Muscle of arm (tissue), 12 donors: ENCODE data around the gene MTHFSD. TPM values are rescaled to one million over a fixed set of nuclear protein-coding genes. Genes with fewer than 3 reads are reported as not detected.

Source experiments
- DNase-seq: peaks from one replicate; pipeline ENCODE4 v3.0.0-alpha.2; 2013
- polyA plus RNA-seq, 12 donors: library from polyadenylated mRNA; unstranded; fragments of 120-200 nt; gene quantifications; one replicate each; pipeline ENCODE4 v1.2.1, GENCODE V29; 2013; ENCODE audit not compliant: insufficient read length in 12 of 12

MTHFSD gene
- polyA plus RNA-seq, 12 donors = 11.1 to 21.2 (median 13.1) TPM; not detected in 2

- no peak for DNase-seq
Observed at GRCh38 chr16:86531641-86532525, 23.2 kb downstream of the MTHFSD start.

- DNase-seq = peak; percentile 70
Observed at GRCh38 chr16:86531191-86531545, 23.9 kb downstream of the MTHFSD start.

- DNase-seq = no peak
Observed at GRCh38 chr16:86530251-86531190, 24.5 kb downstream of the MTHFSD start.

- DNase-seq = no peak
Observed at GRCh38 chr16:86529160-86529559, 25.9 kb downstream of the MTHFSD start.

GRCh38 chr16:86528061-86528929 is 26.7 kb downstream of the MTHFSD start:
- no peak for DNase-seq

- no peak for DNase-seq
Observed at GRCh38 chr16:86527366-86527765, 27.7 kb downstream of the MTHFSD start.

- no peak for DNase-seq
Observed at GRCh38 chr16:86525696-86526095, 29.3 kb downstream of the MTHFSD start.

DNA sequence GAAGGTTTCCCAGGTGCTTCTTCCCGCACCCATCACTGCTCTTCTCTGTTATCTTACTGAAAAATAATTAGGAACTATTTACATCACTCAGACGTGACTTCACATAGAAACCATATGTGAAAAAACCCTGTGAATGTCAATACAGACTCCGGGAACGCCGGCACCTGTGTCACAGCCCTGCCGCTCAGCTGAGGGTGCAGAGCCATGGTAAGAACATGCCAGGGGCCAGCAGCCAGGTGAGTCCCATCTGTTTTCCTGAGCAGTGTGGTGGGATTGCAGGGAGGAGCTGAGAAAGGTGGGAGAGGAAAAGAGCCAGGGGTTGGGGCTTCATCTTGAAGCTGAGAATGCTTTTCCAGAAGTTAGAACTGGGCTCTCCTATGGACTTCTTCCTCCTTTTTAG is 31.0 kb downstream of the MTHFSD start:
- no peak for DNase-seq

DNA sequence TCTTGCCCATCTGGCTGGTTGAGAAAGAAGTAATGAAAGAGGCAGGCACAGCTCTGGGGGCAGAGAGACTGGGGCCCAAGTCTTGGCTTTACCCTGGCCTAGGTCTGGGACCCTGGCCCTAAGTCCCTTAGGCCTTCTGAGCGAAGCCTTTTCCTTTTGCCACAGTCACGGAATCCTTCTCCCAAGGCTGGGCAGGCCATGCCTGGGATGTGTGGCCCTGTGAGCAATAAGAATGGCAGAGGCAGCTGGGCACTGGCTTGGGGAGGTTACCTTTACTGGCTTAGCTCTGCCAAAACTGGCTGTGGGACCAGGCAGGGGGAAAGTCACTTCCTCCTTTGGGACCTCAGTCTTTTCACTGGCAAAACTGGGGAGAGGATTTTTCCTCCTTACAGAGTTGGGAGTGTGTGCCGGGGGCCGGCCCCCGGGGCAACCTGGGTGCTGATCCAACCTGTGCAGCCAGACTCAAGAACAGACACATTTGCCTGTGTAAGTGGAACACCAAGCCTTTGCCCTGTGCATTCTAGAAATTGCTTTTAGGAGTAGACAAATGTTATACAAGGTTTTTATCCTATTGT is 31.8 kb downstream of the MTHFSD start:
- DNase-seq = no peak

DNA sequence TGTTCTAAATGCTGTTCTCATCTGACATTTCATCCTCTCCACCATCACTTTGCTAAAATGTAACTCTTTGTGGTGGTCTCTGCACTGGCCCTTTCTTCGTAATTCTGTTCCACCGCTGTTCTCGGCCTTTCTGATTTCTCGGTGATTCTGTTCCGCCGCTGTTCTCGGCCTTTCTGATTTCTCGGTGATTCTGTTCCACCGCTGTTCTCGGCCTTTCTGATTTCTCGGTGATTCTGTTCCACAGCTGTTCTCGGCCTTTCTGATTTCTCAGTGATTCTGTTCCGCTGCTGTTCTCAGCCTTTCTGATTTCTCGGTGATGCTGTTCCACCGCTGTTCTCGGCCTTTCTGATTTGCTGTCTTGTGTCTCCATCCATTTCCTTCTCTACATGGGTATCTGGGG is 32.4 kb downstream of the MTHFSD start:
- DNase-seq = no peak

DNA sequence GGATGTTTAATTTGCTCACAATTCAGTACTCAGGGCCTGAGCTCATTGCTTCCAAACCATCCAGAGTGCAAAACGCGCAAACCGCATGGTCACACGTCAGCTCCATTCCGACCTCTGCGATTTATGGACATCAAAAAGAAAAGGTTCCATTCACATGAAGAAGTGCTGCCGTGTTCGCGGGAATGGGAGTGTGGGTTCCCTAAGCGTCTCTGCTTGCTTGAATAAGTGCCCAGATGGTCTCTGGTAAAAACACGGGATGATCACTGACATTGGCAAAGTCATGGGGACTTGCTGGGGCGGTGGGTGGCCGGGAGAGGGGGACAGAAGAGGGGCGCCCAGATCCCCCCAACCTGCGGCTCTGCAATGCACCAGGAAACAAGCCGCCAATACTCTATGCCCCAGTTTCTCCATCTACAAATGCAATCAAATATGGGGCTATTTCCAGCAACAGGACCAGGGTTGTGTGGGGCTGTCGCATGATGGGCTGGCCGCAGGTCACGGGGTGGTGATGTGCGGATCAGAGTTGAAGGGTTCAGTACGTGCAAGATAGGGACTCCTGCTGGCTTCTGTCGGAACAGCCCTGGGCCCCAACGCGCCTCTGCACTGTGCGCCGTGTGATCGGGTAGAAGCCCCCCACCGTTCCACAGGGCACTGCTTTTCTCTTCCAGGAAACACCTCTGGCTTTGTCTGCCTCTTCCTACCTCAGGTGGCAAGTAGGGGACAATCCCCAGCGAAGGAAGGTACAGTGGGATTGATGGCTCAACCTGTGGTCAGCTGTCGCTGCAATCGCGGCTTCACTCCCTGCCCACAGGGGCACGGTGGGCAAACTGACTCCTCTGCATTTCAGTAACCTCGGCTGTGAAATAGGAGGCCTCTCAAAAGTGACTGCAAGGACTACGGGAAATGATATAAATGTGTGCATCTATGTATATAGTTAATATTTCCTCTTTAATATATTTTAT is 33.5 kb downstream of the MTHFSD start:
- no peak for DNase-seq

DNA sequence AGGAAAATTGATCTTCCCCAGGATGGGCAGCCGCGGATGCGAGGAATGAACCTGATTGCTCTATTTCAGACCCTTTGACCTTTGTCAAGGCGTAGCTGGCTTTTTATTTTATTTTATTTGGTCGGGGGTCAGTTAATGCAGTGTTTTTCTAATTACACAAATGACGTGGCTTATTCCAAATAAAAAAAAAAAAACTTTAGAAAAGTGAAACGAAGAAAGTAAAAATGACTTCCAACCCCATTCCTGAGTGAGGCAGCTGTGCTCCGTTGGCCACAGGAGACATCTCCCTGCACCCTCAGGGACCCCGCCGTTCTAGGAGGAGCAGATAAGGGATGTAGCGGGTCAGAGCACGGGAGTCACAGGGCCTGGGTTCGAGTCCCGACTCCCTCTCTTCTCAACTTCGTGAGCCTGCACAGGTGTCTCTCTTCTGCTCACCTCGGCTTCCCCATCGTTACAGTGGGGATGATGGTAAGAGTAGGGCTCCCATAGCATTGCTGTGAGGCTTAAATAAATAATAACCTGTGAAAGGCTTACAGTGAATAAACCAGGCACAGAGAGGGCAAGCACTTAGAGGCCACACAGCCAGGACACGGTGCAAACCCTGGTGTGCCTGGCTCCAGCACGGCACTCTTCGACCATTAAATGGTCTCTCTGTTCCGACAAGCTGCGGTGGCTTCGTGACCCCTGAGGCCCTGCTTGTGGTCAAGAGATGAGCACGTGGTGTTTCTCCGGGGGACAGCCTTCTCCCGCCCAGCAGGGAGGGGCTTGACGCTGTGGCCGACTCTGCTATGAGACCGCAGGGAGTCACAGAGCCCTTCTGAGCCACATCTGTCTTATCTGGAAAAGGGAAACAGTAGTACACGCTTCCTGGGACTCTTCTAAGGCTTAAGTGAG is 34.5 kb downstream of the MTHFSD start:
- no peak for DNase-seq

- peak; percentile 70 for DNase-seq
Observed at GRCh38 chr16:86519649-86520316, 35.3 kb downstream of the MTHFSD start.

DNA sequence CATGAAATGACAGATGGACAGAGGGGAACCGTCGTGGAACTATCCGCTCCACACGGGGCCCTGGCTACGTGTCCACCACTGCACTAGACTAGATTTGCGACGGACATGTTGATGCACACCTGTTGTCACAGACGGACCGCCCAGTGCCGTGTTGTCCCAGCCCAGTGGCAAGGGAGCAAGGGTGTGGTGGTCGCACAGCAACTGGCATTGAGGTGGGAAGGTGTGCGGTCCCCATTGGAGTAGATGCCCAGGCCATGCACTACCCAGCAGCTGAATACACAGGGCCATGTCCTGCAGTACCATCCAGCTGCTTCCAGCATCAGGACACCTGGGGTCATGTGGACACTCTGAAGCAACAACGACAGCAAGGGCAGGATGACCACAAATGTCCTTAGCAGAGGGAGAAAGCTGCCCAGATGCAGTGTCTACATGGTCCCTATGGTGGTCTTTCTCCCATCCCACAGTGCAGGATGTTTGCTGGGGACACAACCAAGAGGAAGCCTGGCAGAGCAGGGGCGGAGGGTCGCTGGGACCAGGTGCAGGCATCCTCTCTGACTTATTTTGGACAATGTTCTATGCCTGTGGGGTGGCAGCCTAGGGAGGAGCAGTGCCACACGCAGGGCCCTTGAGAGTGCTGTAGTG is 35.9 kb downstream of the MTHFSD start:
- DNase-seq = no peak

GRCh38 chr16:86517652-86518258 is 37.3 kb downstream of the MTHFSD start:
- peak; percentile 56 for DNase-seq

DNA sequence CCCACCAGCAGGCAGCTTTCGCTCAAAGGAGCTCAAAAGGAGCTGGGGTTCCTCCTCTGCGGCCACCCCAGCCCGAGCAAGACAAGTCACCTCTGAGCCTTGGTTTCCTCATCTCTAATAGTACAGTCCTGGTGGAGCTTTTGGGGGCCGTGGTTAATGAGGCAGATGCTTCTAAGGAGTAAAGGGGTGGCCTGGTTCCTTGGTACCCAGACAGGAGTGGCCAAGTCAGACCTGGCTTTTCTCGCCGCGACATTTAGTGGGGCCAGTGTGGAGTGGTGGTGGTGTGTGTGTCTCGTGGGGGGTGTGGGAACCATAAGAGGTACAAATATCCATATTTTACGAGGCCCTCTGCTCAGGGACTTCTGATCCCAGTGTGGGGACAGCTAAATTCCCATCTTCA is 38.0 kb downstream of the MTHFSD start:
- no peak for DNase-seq

- no peak for DNase-seq
Observed at GRCh38 chr16:86516623-86517003, 38.4 kb downstream of the MTHFSD start.
